Sigmoid colon (tissue), 4 donors: ENCODE results near the gene KLHL21.

Experiments
- POLR2AphosphoS5 ChIP-seq, 4 donors: sonication (generic); formaldehyde crosslinking; IDR thresholded peaks; one replicate each; pipeline ENCODE4 v1.6.1; 2017; ENCODE audit warnings: antibody characterized with exemption in 4 of 4
- TF ChIP-seq, protein P1 (sequence below), 4 experiments: fragments of 450-650 bp in 3 of 4; fragments of 200-600 bp in 1 of 4; IDR thresholded peaks; one replicate each; pipeline ENCODE4 v1.5.1; 2016 to 2019; ENCODE audit warnings: antibody characterized with exemption in 4 of 4, mild to moderate bottlenecking in 3 of 4, moderate library complexity in 2 of 4

DNA sequence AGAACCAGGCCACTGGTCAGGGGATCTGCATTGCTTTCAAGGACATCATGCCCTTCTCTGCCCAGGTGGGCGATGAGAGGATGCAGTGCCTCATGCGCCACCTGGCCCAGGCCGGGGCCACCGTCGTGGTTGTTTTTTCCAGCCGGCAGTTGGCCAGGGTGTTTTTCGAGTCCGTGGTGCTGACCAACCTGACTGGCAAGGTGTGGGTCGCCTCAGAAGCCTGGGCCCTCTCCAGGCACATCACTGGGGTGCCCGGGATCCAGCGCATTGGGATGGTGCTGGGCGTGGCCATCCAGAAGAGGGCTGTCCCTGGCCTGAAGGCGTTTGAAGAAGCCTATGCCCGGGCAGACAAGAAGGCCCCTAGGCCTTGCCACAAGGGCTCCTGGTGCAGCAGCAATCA, 27.9 kb downstream of the KLHL21 start:
- TF ChIP-seq, protein P1, sequence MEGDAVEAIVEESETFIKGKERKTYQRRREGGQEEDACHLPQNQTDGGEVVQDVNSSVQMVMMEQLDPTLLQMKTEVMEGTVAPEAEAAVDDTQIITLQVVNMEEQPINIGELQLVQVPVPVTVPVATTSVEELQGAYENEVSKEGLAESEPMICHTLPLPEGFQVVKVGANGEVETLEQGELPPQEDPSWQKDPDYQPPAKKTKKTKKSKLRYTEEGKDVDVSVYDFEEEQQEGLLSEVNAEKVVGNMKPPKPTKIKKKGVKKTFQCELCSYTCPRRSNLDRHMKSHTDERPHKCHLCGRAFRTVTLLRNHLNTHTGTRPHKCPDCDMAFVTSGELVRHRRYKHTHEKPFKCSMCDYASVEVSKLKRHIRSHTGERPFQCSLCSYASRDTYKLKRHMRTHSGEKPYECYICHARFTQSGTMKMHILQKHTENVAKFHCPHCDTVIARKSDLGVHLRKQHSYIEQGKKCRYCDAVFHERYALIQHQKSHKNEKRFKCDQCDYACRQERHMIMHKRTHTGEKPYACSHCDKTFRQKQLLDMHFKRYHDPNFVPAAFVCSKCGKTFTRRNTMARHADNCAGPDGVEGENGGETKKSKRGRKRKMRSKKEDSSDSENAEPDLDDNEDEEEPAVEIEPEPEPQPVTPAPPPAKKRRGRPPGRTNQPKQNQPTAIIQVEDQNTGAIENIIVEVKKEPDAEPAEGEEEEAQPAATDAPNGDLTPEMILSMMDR (IDR thresholded peaks at IDR 0.05) = no peak
- no peak for TF ChIP-seq POLR2AphosphoS5 (IDR thresholded peaks at IDR 0.05)
